Activated CD4-positive, alpha-beta T cell treated with anti-CD3 and anti-CD28 coated beads, Interleukin-2, amount 50 U/mL, for 4 hours (primary cell): ENCODE measurements around the gene SNX30.
A peak's percentile ranks its signal among the peaks of the same experiment; 100 is the strongest.

ENCODE experiments used
- DNase-seq, 2 experiments: peaks; one replicate each; pipeline ENCODE4 v3.0.0-alpha.2; 2020

The SNX30 gene

DNA sequence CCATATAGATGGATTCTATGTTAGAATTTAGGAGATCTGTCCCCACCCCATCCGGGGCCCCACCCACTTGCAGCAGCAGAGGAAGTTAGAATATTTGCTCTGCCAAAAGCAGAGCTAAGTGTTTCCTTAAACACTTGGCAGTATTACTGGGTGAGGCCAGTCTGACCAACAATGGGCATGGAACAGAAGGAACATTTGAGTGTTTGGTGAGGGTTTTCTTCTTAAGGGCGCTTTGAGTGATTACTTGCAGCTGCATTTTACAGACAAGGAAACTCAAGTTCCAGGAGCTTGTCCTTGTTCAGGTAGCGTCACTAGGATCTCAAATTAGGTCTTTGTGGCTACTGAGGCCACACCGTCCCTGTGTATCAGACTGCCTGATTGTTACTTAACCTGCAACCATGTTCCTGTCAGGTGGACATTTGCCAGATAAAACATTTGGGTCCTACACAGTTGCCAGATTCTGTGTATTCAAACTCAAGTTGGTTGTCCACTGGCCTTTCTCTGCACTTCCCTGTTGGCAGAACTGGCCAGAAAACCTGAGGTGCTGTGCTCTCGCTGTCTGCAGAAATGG lies 80.8 kb downstream of the SNX30 start:
- DNase-seq: no peak

DNA sequence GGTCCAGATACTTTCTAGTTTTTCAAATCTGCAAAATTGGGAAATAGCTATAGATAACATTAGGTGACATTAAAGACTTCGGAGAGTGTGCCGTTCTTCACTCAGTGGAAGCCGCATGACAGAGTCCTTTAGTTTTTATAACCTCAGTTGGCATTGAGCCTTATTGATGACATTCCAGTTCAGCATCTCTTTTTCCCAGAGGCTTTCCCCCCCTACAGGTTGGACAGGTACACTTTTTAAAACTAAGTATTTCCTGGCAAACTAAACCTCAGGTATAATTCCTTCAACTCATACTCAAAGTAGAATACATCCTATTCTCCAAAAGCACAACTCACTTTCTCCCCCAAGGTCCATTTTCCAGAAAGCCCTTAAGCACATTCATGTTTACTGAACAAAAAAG lies 81.4 kb downstream of the SNX30 start:
- no peak for DNase-seq

DNA sequence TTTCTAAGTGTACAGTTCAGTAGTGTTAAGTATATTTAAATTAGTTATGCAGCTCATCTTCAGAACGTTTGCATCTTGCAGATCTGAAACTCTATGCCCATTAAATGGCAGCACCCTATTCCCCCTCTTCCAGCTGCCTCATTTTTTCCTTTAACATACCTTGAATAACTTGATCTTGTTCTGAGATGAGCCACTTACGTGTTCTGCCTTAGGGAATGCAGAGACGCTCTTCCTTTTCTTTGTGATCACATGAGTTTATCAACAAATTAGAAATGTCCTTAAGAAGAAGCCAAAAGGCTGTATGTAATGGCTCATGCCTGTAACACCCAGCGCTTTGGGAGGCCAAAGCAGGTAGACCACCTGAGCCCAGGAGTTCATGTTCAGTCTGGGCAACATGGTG lies 82.5 kb downstream of the SNX30 start:
- DNase-seq: no peak

DNA sequence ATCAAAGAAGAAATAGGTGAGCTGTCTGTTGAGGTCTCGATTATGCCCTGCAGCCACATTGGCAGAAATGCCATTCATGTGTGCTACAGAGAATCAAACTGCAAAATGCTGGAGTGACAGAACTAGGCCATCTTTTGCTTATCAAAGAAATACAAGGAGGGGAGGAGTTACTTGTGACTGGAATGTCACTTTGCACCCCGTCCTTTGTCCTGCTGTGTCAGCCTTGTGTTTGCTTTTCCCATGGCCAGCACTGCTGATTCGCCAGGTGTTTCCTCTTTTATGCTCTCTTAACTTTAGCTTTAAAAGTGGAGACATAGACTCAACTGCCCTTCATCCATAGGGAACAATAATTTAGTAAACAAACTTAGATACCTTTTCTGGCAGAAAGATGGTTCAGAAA lies 85.8 kb downstream of the SNX30 start:
- DNase-seq: no peak

DNA sequence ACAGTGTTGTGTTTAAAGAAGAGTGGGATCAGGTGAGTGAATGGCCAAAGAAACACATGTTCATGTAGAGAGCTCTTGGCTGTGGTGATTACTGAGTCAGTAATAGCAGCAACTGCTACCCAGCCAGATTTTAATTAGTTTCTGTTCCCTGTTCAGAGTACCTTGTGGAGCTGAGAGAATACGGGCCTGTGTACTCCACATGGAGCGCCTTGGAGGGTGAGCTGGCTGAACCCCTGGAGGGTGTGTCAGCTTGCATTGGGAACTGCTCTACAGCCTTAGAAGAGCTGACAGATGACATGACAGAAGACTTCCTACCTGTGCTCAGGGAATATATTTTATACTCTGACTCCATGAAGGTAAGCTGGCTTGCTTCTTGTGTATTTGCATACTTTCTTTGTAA lies 87.8 kb downstream of the SNX30 start:
- no peak for DNase-seq

DNA sequence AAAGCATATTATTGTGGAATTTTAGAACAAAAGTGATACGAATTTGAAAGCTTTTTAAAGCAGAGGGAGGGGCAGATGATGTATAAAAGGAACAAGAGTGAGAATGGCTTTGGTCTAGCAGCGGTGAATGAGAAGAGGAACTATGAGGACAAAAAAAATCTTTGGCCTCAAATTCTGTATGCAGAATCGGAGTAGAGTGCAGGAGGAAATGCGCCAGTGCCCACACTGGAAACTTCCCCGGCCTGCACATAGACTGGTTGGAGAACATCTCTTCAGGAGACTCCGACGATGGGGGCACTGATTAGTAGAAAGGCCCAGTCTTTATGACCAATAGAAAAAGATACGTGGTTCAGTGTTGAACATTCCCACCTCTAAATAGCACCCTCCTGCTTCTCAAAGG lies 88.8 kb downstream of the SNX30 start:
- DNase-seq: no peak

DNA sequence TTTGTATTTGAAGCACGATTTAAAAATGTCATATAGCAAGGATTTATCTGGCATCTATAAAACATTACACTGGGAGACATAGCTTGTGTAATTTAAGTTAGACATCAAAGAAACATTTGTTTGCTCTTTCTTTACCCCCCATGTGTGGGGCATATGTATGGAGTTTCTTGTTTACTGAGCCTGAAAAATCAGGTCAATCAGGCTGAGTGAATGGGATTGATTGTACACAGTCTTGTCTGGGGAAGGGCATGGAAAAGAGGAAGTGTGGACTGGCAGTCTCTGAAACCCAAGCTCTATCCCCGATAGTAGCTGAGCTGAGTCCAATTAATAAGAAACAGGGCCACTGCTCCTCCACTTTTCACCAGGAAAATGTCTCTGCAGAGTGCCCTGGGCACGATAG lies 90.7 kb downstream of the SNX30 start:
- no peak for DNase-seq

DNA sequence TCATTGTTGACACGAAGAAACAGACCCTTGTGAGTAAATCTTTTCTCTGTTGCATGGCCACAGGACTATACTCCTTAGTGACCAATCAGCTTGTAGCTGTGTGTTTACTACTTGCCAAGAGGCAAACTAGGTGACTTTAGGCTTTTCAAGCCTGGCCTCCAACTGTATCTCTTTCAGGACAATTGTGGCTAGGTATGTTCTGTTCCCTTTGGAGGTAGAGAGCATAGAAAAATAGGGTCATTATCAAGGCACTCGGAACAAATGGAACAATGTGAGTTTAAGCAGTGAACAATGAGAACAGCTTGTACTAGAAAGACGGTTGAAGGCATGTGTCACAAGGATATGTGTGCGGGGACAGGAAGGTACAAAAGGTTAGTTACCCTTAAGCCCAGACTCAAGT lies 92.0 kb downstream of the SNX30 start:
- DNase-seq: no peak

DNA sequence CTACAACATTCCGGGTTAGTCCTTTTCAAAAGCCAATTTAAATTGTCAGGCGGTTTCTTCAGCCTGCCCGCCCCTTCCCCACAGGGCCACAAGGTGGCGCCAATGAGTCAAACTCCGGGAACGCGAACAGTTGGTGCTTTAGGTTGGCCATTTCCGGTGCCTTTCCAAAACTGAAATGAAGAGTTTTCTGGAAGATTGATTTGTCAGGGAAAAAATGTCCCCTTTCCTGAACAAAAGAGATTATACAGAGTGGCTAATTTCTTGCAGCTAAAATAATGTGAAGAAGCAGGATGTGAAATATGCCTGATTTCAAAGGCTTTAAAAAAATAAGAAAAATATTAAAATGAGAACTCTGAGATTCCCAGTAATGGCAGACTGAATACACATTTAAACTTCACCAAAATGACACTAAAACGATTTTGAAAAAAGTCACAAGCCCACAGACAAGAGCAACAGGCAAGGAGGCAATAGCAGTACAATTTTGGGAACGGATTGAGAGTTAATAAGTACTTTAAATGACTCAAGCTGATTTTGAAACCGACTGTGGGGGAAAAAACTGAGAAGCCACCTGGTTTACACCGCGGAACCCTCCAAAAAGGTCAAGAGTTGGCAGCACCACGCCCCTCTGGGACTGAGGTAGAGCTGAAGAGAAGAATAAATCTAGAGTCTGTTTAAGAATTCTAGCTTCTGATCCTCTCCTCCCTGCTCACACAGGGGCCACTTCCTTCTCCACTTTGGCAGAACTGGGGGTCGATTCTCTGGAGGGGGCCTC lies 94.4 kb downstream of the SNX30 start:
- DNase-seq: peak; percentile 57 to 59

DNA sequence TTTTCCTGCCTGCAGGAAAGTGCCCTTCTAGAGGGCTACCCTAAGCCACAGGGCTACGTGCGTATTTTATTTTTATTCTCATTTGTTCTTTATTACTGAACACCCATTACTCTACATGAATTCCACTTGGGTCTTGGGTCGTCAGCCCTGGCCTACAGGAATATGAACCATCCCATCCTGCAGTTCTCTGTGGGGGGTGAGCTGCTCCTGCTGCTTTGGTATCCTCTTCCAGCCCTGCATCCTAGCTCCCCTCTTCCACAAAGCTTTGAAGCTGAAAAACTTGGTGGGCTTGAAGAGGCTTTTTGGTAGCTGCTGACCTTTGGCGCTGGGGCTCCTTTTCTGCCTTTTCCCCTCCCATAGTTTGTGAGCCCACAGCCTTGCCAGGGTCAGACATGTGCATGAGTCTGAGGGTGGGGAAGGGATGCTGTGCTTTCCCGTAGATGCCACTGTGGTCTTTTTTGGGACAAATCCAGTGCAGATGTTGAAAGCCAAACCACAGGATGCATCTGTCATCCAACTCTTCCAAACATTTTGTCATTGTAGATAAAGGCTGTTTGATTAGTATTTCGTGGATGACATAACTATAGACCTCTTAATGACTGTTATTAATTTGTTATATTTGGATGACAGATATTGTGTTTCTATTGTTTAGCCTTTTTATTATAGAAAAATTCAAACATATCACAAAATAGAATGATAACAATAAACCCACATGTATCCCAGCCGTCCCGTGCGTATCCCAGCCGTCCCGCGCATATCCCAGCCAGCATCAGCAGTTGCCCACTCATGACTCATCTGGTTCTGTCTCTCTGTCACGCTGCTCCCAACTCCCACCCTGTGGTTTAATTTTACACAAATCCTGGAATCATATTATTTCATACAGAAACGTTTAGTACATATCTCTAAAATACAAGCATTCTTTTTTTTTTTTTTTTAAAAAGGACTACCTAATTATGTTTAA lies 96.2 kb downstream of the SNX30 start:
- no peak for DNase-seq

DNA sequence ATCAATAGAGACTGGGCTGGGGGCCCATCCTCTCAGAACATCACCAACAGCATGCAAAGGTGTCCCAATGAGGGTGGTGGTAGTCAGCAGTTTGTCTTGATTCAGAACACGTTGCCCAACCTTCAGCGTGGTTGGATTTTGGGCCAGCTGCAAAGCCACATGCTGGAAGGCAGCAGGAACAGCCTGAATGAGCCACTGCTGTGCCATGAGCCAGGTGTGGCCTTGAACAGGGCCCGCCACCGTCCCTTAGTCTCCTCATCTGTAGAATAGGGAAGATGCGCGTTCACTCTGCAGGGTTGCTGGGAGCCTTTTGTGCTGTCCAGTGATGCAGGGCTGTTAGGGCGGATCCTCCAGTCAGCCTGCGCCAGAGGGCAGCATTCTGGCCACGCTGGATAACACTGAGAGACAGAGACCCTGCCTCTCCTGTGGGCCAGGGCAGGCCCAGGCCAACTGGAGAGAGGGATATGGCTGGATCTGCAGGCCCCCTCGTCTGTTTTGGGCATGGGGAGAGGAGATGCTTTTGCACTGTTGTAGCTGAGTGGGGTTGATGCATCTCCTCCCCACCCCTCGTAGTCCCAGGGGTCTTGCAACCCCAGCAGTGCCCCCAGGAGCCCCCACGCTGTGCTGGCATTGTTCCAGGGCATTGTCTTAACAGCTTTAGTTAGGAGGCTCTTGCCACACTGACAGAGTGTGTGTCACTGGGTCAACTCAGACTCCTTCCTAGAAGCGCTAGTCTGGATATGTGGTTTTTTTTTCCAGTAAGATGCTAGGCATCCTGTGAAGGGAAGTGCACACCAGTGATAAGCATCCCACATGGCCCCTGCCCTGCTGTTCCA lies 98.0 kb downstream of the SNX30 start:
- DNase-seq: no peak

DNA sequence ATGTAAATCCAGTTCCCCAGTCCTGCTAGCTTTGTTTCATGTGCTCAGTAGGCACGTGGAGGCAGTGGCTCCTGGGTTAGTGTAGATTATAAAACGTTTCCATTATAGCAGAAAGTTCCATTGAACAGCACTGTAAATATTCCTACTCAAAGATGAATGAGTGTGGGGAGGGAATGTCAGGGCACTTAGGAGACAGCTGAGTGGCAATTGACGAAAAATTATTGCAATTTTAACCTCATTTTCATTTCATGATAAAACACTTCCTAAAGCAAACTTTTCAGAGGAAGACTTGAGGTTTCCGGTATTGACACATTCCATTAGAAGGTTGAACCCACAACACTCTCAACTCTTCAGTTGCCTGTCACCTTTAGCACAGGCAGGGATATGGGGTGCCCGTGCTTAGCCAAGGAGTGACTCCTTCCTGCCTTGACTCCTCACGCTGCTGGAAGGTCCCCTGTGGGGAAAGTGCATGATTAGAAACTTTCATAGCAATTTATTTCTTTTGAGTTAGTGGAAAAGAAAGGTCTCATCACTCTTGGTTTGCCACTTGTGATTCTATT lies 98.9 kb downstream of the SNX30 start:
- no peak for DNase-seq

DNA sequence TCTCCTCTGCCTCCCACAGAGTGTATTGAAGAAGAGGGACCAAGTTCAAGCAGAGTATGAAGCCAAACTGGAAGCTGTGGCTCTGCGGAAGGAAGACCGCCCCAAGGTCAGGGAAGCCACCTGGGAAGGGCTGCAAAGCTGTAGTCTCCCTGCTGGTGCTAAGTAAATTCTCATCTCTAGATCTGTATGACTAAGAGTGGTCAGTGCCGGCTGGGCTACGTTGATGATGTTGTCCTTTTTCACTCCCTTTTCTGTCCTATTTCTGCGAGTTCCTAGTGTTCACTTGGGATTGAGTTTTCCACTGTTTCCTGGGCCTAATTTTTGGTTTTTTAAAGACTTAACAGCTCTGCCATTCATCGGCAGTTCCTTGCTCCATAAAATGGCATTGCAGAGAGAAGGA lies 100.3 kb downstream of the SNX30 start:
- no peak for DNase-seq

DNA sequence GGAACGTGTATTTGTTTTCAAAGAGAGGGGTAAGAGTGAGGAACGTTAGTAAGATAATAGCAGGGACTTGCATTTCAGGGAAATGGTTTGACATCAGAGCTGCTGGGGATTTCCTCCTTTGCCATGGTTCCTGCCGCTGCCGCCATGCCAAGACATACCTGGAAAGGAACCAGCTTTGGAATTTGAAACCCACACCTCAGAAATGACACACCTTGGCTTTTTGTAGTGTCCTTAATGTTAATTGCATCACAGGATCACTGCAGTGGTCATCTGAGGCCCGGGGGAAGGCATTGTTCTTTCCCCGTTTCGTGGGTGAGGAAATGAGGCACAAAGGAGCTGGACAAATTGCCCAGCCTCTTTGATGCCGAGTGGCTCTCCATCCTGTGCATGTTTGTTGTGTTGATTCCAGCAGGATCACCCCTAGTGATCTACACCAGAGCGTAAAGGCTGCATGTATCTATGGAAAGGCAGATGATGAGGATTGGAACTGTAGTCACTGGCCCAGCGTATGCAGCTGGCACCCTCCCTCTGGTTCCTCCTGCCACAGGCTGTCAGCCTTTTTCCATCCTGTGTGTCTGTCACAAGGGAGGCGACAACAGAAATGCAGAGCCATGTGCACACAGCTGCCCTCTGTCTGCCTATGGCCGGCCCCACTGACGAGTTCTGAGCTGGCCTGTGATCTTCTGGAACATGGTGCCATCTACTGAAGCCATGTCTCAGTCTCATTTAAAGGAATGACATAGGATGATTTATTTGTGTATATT lies 102.4 kb downstream of the SNX30 start:
- no peak for DNase-seq

DNA sequence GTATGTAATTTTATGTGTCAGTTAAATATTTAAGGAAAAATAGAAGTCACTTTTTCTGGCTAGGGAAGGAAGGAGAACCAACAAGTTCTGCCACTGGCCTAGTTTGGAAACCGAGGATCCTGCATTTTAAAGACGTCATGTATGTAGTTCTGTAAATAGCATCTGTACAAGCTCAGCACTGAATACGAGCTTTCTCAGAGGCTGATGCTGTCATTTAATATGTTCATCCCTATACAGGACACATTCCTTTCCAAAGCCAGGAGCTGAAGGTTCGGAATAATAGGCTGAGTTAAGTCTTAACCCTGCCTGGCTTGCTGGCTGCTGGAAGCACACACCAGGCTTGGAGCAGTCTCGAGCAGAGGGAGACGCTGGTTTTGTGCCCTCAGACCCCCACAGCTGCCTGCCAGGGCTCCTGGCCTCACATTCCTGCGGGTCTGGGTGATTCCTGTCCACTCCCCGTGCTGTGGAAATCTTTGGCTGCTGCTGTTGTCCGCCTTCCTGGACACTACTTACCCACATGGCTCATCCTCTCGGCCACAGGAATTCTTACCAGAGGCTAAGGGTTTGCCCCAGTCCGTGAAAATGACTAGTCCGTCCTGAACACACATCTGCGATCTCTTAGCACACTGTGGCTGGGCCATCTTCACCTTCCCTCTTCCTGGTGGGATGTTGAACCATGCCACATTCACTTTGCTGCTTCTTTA lies 103.5 kb downstream of the SNX30 start:
- DNase-seq: no peak

DNA sequence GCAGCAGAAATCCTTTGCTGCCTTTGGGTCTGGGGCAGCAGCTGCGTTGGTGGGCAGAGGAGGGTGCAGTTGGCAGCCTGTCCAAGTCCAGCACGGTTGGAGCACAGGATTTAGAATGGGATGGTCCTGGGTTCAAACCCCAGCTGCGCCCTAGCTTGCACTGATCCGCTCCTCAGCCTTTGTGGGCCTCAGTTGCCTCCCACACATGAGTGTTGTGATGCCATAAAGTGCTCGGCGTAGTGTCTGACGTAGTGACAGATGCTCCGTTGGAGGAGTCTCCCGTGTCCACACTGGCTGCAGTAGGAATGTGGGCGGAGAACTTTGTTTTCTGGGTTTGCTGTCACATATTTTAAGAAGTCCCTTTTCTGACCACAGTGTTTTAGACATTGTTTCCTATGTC lies 104.1 kb downstream of the SNX30 start:
- DNase-seq: no peak

DNA sequence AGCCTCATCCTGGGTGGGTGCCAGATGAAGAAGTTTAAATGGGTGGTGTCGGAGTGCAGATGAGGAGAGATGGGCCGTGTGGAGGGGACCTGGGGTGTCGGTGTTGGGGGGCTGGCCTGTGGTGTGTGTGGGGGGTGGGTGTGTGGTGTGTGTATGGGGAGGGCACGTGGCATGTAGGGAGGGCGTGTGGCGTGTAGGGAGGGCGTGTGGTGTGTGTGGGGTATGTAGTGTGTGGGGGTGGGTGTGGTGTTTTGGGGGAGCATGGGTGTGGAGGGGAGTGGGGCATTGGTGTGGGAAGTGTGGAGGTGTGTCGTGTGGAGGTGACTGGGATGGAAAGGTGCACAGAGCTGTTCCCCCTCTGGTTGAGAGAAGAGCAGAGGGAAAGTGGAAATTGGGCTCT lies 105.6 kb downstream of the SNX30 start:
- no peak for DNase-seq

DNA sequence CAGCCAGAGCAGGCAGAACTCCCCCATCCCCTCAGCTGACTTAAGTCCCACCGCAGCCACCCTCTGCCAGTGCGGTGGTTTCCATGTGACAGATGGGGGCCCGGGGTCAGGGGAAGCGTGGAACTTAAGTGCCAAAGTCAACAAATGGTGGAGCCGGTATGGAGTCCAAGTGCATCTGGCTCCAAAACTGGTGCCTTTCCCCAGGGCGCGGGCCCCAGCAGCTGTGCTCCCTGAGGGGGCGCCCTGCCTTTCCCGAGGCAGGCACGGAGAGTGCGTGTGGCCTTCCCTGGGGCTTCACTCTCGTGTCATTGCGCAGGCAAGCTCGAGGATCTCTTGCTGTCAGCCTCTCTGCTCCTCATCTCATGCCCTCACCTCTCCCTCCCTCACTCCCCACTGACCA lies 106.3 kb downstream of the SNX30 start:
- no peak for DNase-seq

DNA sequence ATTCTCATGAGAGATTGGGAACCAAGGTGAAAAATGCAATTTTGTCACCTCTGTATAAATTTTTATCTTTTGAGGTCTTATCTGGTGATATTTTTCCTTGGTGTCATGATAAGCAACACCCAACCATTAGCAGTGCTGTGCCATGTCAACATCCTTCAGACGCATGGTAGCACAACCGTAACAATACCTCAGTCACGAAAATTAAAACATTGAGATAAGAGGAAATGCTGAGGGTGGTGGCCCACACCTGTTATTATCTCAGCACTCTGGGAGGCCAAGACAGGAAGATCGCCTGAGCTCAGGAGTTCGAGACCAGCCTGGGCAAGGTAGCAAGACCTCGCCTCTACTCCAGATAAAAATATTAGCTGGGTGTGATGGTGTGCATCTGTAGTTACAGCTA lies 107.4 kb downstream of the SNX30 start:
- no peak for DNase-seq

DNA sequence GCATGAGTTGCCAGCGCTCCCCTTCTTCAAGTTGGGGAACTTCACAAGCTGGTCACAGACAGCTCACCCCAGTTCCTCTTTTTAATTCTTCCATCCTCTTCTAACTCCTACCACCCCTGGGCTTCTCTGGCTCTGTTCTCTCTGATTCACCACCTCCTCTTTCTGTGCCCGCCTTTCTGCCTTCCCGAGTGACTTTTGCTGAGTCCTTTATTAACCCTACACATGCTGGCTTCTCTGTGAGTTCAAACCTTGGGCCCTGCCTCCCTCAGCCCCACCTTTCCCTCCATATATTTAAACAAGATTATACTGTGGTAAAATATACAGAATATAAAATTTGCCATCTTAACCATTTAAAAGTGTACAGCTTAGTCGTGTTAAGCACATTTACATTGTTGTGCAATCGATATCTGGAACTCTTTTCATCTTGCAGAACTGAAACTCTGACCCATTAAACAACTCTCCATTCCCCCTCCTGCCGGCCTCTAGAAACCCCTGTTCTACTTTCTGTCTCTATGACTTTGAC lies 108.1 kb downstream of the SNX30 start:
- no peak for DNase-seq

DNA sequence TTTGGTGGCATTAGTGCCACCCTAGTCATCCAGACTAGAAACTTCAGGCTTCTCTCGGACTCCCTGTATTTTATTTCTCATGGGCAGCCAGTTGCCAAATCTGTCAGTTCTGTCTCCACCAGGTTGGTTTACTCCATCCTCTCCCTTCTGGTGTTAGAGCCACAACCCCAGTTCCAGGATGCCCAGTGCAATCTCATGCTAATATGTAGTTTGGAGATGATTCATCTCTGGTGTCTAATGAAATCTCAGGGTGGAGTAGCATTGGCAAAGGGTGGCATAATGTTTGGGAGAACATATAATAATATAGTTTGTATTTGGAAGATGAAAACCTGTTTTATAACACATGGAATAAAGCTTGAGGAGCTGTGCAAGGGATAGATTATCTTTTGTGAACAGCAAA lies 109.9 kb downstream of the SNX30 start:
- no peak for DNase-seq
